SIG-M5 treated with dmso at 0.1 percent for 504 hours (cell line): Measurements from ENCODE around the gene MAT1A.
"Not testable (repeated sequence)": the region's sequence is repeated elsewhere in the genome, so short reads cannot be mapped to it uniquely, and the experiment has no call there.

Experiments
- DNase-seq: peaks from one replicate; lab custom pipeline; 2025; ENCODE audit not compliant: unreplicated experiment; lab: John Stamatoyannopoulos, UW

MAT1A gene

DNA sequence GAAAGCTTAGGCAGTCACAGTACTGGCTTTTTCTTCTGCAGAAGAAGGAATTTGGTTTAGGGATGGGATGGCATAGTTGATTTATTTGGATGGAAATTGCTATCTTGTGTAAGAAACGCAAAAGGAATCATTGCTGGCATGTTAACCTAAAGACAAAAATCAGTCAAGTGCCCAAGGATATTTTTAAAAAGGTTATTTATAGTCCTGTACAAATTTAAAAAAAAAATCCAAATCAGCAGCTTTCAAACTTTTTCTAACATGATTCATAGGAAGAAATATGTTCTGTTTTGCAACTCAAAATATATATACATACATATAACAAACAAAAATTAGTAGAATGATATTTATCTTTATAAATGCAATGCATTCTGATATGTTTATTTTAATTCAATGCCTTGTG lies 55.6 kb downstream of the MAT1A start:
- DNase-seq: not testable (repeated sequence)

DNA sequence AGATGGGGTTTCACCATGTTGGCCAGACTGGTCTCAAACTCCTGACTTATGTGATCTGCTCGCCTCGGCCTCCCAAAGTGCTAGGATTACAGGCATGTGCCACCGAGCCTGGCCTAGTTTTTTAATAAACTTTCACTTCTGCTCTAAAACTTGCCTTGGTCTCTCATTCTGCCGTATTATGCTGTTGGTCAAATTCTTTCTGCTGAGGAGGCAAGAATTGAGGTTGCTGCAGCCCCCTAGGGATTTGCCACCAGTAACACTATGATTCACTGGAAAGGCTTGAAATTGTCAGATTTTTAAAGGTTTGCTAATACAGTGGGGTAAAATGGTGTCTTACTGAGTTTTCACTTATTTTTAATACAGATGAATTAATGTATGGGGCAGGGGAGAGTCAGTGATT lies 62.7 kb downstream of the MAT1A start:
- DNase-seq: not testable (repeated sequence)

DNA sequence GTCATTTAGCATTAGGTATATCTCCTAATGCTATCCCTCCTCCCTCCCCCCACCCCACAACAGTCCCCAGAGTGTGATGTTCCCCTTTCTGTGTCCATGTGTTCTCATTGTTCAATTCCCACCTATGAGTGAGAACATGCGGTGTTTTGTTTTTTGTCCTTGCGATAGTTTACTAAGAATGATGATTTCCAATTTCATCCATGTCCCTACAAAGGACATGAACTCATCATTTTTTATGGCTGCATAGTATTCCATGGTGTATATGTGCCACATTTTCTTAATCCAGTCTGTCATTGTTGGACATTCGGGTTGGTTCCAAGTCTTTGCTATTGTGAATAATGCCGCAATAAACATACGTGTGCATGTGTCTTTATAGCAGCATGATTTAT lies 66.4 kb downstream of the MAT1A start:
- DNase-seq: not testable (repeated sequence)
